GM12872 (cell line): ENCODE data around the gene PTPRN2.

ENCODE experiments used
- CTCF ChIP-seq: IDR thresholded peaks from 3 replicates; pipeline ENCODE4 v1.5.1; 2011; ENCODE audit warnings: low read depth, mild to moderate bottlenecking, low read length, moderate library complexity; ENCODE audit not compliant: insufficient read depth

The PTPRN2 gene

GRCh38 chr7:158527495-158527894 lies 60.1 kb downstream of the PTPRN2 start:
- no peak for TF ChIP-seq CTCF

GRCh38 chr7:158527038-158527437 lies 60.6 kb downstream of the PTPRN2 start:
- TF ChIP-seq CTCF: no peak

GRCh38 chr7:158526531-158526930 lies 61.1 kb downstream of the PTPRN2 start:
- no peak for TF ChIP-seq CTCF

- no peak for TF ChIP-seq CTCF
Measured at GRCh38 chr7:158525648-158526484, 61.8 kb downstream of the PTPRN2 start.

- TF ChIP-seq CTCF: no peak
Measured at GRCh38 chr7:158524749-158525635, 62.6 kb downstream of the PTPRN2 start.

- no peak for TF ChIP-seq CTCF
Measured at GRCh38 chr7:158520825-158521224, 66.8 kb downstream of the PTPRN2 start.

- no peak for TF ChIP-seq CTCF
Measured at GRCh38 chr7:158519633-158520174, 67.9 kb downstream of the PTPRN2 start.
